HEK293 (cell line): Measurements from ENCODE around the gene DYNLL1.

Source experiments
- CTCF ChIA-PET: fragments of 350-600 bp; formaldehyde crosslinking; extraction: SDS; loops from one replicate; lab custom pipeline; 2021; ENCODE audit warnings: antibody characterized with exemption; lab: Yijun Ruan, JAX
- POLR2A ChIA-PET: fragments of 300-600 bp; formaldehyde crosslinking; extraction: SDS; loops from one replicate; lab custom pipeline; 2020; ENCODE audit warnings: antibody characterized with exemption, inconsistent platforms; lab: Yijun Ruan, JAX
- H3K27ac ChIP-seq: fragments of 200-500 bp; sonication (Bioruptor generic); 2 replicates; pipeline ENCODE4 v1.5.1; 2014; ENCODE audit warnings: low read depth, low read length, control low read depth, inconsistent platforms; ENCODE audit errors: extremely low read depth
- H3K36me3 ChIP-seq, 2 experiments: fragments of 200-500 bp in 1 of 2; sonication (Bioruptor generic) in 1 of 2; 1 replicate in 1 of 2; 2 replicates in 1 of 2; pipeline ENCODE4 v1.5.1; 2014 to 2017; ENCODE audit warnings: inconsistent platforms in 2 of 2, low read length in 2 of 2; ENCODE audit not compliant: control insufficient read depth in 2 of 2, insufficient read depth in 1 of 2
- H3K4me1 ChIP-seq: fragments of 200-500 bp; sonication (Bioruptor generic); 2 replicates; pipeline ENCODE4 v1.5.1; 2014; ENCODE audit warnings: mild to moderate bottlenecking, low read length, inconsistent platforms; ENCODE audit not compliant: control insufficient read depth, insufficient read depth
- H3K4me3 ChIP-seq: 2 replicates; pipeline ENCODE4 v1.5.1; 2011; ENCODE audit warnings: low read depth, mild to moderate bottlenecking, control low read depth, low read length, moderate library complexity
- H3K9me3 ChIP-seq: fragments of 200-500 bp; sonication (Bioruptor generic); 2 replicates; pipeline ENCODE4 v1.5.1; 2014; ENCODE audit warnings: low read depth, low read length, inconsistent platforms; ENCODE audit not compliant: control insufficient read depth, insufficient read depth
- BCL11A ChIP-seq: fragments of 450-650 bp; formaldehyde crosslinking; IDR thresholded peaks from 2 replicates; pipeline ENCODE4 v1.5.1; 2016; ENCODE audit warnings: low read depth, missing biosample characterization, missing genetic modification characterization
- BCL11B ChIP-seq: fragments of 450-650 bp; formaldehyde crosslinking; IDR thresholded peaks from 2 replicates; pipeline ENCODE4 v1.5.1; 2016; ENCODE audit warnings: low read depth, missing biosample characterization, missing genetic modification characterization
- SCRT1 ChIP-seq: fragments of 450-650 bp; formaldehyde crosslinking; IDR thresholded peaks from 2 replicates; pipeline ENCODE4 v1.5.1; 2016; ENCODE audit warnings: missing biosample characterization, missing genetic modification characterization, borderline replicate concordance
- SCRT2 ChIP-seq: fragments of 450-650 bp; formaldehyde crosslinking; IDR thresholded peaks from 2 replicates; pipeline ENCODE4 v1.5.1; 2016; ENCODE audit warnings: missing biosample characterization, missing genetic modification characterization
- YY2 ChIP-seq: fragments of 450-650 bp; formaldehyde crosslinking; IDR thresholded peaks from 2 replicates; pipeline ENCODE4 v1.5.1; 2016; ENCODE audit warnings: missing biosample characterization, missing genetic modification characterization
- ZBTB21 ChIP-seq: fragments of 450-650 bp; formaldehyde crosslinking; IDR thresholded peaks from 2 replicates; pipeline ENCODE4 v1.5.1; 2017; ENCODE audit warnings: missing biosample characterization, missing genetic modification characterization
- ZNF10 ChIP-seq: fragments of 450-650 bp; formaldehyde crosslinking; IDR thresholded peaks from 2 replicates; pipeline ENCODE4 v1.5.1; 2017; ENCODE audit warnings: missing biosample characterization, missing genetic modification characterization
- ZNF121 ChIP-seq: fragments of 450-650 bp; formaldehyde crosslinking; IDR thresholded peaks from 2 replicates; pipeline ENCODE4 v1.5.1; 2016; ENCODE audit warnings: missing biosample characterization, missing genetic modification characterization
- ZNF175 ChIP-seq: fragments of 450-650 bp; formaldehyde crosslinking; IDR thresholded peaks from 2 replicates; pipeline ENCODE4 v1.5.1; 2016; ENCODE audit warnings: missing biosample characterization, missing genetic modification characterization
- ZNF19 ChIP-seq: fragments of 450-650 bp; formaldehyde crosslinking; IDR thresholded peaks from 2 replicates; pipeline ENCODE4; 2016; ENCODE audit warnings: missing biosample characterization, missing genetic modification characterization, low read depth
- ZNF221 ChIP-seq: fragments of 450-650 bp; formaldehyde crosslinking; IDR thresholded peaks from 2 replicates; pipeline ENCODE4 v1.5.1; 2017; ENCODE audit warnings: missing biosample characterization, missing genetic modification characterization, borderline replicate concordance
- ZNF311 ChIP-seq: fragments of 450-650 bp; formaldehyde crosslinking; IDR thresholded peaks from 2 replicates; pipeline ENCODE4 v1.5.1; 2017; ENCODE audit warnings: missing biosample characterization, missing genetic modification characterization, borderline replicate concordance
- ZNF37A ChIP-seq: fragments of 450-650 bp; IDR thresholded peaks from 2 replicates; pipeline ENCODE4 v1.5.1; 2018; ENCODE audit warnings: missing biosample characterization, missing genetic modification characterization
- ZNF600 ChIP-seq: fragments of 450-650 bp; formaldehyde crosslinking; IDR thresholded peaks from 2 replicates; pipeline ENCODE4 v1.5.1; 2016; ENCODE audit warnings: missing biosample characterization, missing genetic modification characterization
- ZNF629 ChIP-seq: fragments of 450-650 bp; formaldehyde crosslinking; IDR thresholded peaks from 2 replicates; pipeline ENCODE4 v1.5.1; 2017; ENCODE audit warnings: missing biosample characterization, missing genetic modification characterization
- ZNF664 ChIP-seq: fragments of 450-650 bp; formaldehyde crosslinking; IDR thresholded peaks from 2 replicates; pipeline ENCODE4 v1.5.1; 2016; ENCODE audit warnings: missing biosample characterization, missing genetic modification characterization
- ZNF677 ChIP-seq: fragments of 450-650 bp; IDR thresholded peaks from 2 replicates; pipeline ENCODE4 v1.5.0; 2018; ENCODE audit warnings: missing biosample characterization, mild to moderate bottlenecking, missing genetic modification characterization, moderate library complexity
- ZSCAN16 ChIP-seq: fragments of 450-650 bp; formaldehyde crosslinking; IDR thresholded peaks from 2 replicates; pipeline ENCODE4 v1.5.1; 2016; ENCODE audit warnings: missing biosample characterization, missing genetic modification characterization
- ZSCAN30 ChIP-seq: fragments of 450-650 bp; IDR thresholded peaks from 2 replicates; pipeline ENCODE4 v1.5.1; 2018; ENCODE audit warnings: missing biosample characterization, mild to moderate bottlenecking, missing genetic modification characterization, moderate library complexity
- TF ChIP-seq, protein P1 (sequence below): fragments of 450-650 bp; formaldehyde crosslinking; IDR thresholded peaks from 2 replicates; pipeline ENCODE4 v1.5.1; 2016; ENCODE audit warnings: missing biosample characterization, missing genetic modification characterization
- TF ChIP-seq, protein P2 (sequence below): fragments of 450-650 bp; formaldehyde crosslinking; IDR thresholded peaks from 2 replicates; pipeline ENCODE4 v1.5.1; 2016; ENCODE audit warnings: missing biosample characterization, missing genetic modification characterization
- TF ChIP-seq, protein P3 (sequence below): fragments of 450-650 bp; formaldehyde crosslinking; IDR thresholded peaks from 2 replicates; pipeline ENCODE4 v1.5.1; 2017; ENCODE audit warnings: missing biosample characterization, missing genetic modification characterization
- TF ChIP-seq, protein P4 (sequence below): IDR thresholded peaks from 2 replicates; pipeline ENCODE4 v1.6.1; 2011; ENCODE audit warnings: mild to moderate bottlenecking, low read depth, low read length, borderline replicate concordance

The DYNLL1 gene

DNA sequence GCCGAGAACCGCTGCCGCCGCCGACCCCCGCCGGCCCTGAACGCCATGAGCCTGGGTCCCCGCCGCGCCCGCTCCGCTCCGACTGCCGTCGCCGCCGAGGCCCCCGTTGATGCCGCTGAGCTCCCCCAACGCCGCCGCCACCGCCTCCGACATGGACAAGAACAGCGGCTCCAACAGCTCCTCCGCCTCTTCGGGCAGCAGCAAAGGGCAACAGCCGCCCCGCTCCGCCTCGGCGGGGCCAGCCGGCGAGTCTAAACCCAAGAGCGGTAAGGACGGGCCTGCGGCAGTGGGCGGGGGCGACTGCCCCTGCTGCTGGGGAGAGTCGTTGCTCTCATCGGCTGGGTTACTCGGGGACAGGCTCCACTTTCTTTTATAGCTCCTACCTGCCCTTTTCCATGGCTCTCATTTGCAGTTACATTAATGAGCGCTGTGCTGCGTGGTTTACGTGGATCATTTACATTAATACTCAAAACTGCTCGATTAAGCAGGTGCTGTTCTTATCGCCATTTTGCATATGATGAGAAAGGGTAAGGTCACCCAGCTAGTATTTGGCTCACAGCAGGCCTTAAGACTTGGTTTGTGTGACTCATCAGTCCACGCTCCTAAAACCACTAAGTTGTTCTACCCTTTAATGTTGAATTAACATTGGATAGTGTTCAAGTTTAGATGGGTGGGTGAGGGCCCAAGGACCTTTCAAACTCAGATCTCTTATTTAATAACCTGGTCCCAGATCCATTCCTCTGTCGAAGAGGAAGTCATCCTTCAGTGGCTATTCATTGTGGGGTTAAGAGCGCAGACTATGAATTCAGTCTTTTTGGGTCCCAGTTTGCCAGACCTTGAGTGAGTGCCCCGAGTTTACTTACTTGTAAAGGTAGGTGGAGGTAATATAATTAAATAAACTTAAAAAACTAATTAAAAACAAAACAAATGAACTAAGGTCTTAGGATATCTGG, 39.1 kb downstream of the DYNLL1 start (continued):
- TF ChIP-seq BCL11B (tag by site-specific recombination), result no peak
- no peak for TF ChIP-seq ZNF221
- no peak for TF ChIP-seq ZNF175 (tag by site-specific recombination)
- no peak for TF ChIP-seq BCL11A (tag by site-specific recombination)

DNA sequence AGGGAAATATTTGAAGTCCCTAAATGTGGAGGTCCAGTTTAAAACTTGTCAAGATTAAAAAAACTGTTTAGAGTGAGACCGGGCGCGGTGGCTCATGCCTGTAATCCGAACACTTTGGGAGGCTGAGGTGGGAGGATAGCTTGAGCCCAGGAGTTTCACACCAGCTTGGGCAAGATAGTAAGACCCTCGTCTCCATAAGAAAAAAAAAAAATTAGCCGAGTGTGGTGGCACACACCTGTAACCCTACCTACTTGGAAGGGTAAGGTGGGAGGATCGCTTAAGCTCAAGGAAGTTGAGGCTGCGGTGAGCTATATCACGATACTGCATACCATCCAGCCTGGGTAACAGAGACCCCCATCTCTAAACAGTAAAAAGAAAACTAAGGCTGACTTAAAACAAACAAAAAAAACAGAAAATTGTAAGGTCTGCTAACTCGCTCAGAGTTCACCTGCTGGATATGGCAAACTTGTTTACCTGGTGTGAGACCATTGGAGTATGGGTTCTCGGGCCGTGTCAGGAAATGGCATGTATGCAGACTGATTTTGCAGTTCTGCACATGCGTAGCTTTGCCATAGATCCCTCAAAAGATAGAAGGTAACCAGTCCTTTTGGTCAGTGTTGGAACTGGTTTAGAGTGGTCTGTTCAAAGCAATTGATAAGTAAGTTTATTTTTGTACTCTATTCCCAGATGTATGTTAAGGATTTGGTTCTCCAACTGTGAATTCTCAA, 40.3 kb downstream of the DYNLL1 start:
- Histone ChIP-seq H3K4me1 (peaks cover 18% of the 10 kb centered on the region), H3K36me3 (peaks cover 15 to 52% of the 10 kb centered on the region in 2 experiments; a peak in 2 of 3 replicates), H3K27ac (no peak overlapping the region), H3K9me3 (no peaks in the 10 kb centered on the region), H3K4me3 (peak overlapping the region; percentile 86)
- CTCF ChIA-PET, result interaction anchor here (0.7 to 1.6 kb wide), 4 partner anchors 23 to 68 kb away, joined by 3 to 4 read pairs (median 3); no protein-coding TSS in a partner anchor
- POLR2A ChIA-PET, result interaction anchor here (0.6 to 2.0 kb wide), 3 partner anchors 10 to 44 kb away, joined by 3 to 10 read pairs (median 3); partner anchors contain the start of gene POP5
- TF ChIP-seq ZNF629 (tag by site-specific recombination), result no peak
- TF ChIP-seq ZNF10 (tag by site-specific recombination), result no peak
- peak; percentile 70 for TF ChIP-seq ZNF121
- no peak for TF ChIP-seq YY2 (tag by site-specific recombination)
- TF ChIP-seq ZSCAN16 (tag by site-specific recombination), result no peak
- no peak for TF ChIP-seq ZSCAN30 (tag by site-specific recombination)
- TF ChIP-seq ZNF677 (tag by site-specific recombination), result no peak
- TF ChIP-seq, protein P1, sequence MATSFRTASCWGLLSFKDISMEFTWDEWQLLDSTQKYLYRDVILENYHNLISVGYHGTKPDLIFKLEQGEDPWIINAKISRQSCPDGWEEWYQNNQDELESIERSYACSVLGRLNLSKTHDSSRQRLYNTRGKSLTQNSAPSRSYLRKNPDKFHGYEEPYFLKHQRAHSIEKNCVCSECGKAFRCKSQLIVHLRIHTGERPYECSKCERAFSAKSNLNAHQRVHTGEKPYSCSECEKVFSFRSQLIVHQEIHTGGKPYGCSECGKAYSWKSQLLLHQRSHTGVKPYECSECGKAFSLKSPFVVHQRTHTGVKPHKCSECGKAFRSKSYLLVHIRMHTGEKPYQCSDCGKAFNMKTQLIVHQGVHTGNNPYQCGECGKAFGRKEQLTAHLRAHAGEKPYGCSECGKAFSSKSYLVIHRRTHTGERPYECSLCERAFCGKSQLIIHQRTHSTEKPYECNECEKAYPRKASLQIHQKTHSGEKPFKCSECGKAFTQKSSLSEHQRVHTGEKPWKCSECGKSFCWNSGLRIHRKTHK (tag by site-specific recombination), result no peak
- TF ChIP-seq, protein P2, sequence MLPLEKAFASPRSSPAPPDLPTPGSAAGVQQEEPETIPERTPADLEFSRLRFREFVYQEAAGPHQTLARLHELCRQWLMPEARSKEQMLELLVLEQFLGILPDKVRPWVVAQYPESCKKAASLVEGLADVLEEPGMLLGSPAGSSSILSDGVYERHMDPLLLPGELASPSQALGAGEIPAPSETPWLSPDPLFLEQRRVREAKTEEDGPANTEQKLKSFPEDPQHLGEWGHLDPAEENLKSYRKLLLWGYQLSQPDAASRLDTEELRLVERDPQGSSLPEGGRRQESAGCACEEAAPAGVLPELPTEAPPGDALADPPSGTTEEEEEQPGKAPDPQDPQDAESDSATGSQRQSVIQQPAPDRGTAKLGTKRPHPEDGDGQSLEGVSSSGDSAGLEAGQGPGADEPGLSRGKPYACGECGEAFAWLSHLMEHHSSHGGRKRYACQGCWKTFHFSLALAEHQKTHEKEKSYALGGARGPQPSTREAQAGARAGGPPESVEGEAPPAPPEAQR (tag by site-specific recombination), result no peak
- TF ChIP-seq ZNF311, result no peak
- TF ChIP-seq ZBTB21 (tag by site-specific recombination), result no peak
- TF ChIP-seq, protein P3, sequence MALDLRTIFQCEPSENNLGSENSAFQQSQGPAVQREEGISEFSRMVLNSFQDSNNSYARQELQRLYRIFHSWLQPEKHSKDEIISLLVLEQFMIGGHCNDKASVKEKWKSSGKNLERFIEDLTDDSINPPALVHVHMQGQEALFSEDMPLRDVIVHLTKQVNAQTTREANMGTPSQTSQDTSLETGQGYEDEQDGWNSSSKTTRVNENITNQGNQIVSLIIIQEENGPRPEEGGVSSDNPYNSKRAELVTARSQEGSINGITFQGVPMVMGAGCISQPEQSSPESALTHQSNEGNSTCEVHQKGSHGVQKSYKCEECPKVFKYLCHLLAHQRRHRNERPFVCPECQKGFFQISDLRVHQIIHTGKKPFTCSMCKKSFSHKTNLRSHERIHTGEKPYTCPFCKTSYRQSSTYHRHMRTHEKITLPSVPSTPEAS, result no peak
- peak; percentile 76 for TF ChIP-seq SCRT2 (tag by site-specific recombination)
- TF ChIP-seq, protein P4, sequence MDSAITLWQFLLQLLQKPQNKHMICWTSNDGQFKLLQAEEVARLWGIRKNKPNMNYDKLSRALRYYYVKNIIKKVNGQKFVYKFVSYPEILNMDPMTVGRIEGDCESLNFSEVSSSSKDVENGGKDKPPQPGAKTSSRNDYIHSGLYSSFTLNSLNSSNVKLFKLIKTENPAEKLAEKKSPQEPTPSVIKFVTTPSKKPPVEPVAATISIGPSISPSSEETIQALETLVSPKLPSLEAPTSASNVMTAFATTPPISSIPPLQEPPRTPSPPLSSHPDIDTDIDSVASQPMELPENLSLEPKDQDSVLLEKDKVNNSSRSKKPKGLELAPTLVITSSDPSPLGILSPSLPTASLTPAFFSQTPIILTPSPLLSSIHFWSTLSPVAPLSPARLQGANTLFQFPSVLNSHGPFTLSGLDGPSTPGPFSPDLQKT, result no peak
- peak; percentile 12; the same call in 1 of the 2 replicates for TF ChIP-seq ZNF600 (tag by site-specific recombination)
- TF ChIP-seq ZNF19 (tag by site-specific recombination), result no peak
- TF ChIP-seq SCRT1 (tag by site-specific recombination), result peak; percentile 43; the same call in 1 of the 2 replicates
- TF ChIP-seq ZNF37A, result no peak
- no peak for TF ChIP-seq ZNF664 (tag by site-specific recombination)
